GM10266 (cell line): ENCODE results near the gene USP46.

Source experiments
- DNase-seq: peaks from one replicate; pipeline ENCODE4 v3.0.0; 2012; ENCODE audit errors: extremely low spot score
- CTCF ChIP-seq: IDR thresholded peaks from 2 replicates; pipeline ENCODE4 v1.5.1; 2012; ENCODE audit warnings: mild to moderate bottlenecking, low read depth; ENCODE audit not compliant: control insufficient read depth, insufficient read depth; ENCODE audit errors: missing control alignments

The USP46 gene

GRCh38 chr4:52611030-52611555, 48.0 kb downstream of the USP46 start:
- TF ChIP-seq CTCF, result no peak

GRCh38 chr4:52606726-52607125, 52.4 kb downstream of the USP46 start:
- no peak for DNase-seq
- TF ChIP-seq CTCF, result no peak

More at GRCh38 chr4:52611030-52611555, 48.0 kb downstream of the USP46 start:
- DNase-seq, result no peak

GRCh38 chr4:52606040-52606439, 53.1 kb downstream of the USP46 start:
- no peak for DNase-seq
- TF ChIP-seq CTCF, result no peak

- no peak for TF ChIP-seq CTCF
- DNase-seq, result no peak
Measured at GRCh38 chr4:52604215-52604614, 54.9 kb downstream of the USP46 start.

GRCh38 chr4:52600275-52600674, 58.8 kb downstream of the USP46 start:
- no peak for DNase-seq
- no peak for TF ChIP-seq CTCF

- DNase-seq, result no peak
- TF ChIP-seq CTCF, result no peak
Measured at GRCh38 chr4:52595001-52595400, 64.1 kb downstream of the USP46 start.

- no peak for DNase-seq
- no peak for TF ChIP-seq CTCF
Measured at GRCh38 chr4:52592287-52592686, 66.8 kb downstream of the USP46 start.
